ENCODE measurements around the gene TCL1A. TPM values are rescaled to one million over a fixed set of nuclear protein-coding genes. Genes with fewer than 3 reads are reported as not detected.
A peak's percentile ranks its signal among the peaks of the same experiment; 100 is the strongest.

Gene TCL1A
- total and polyA plus RNA-seq, 10 of the 15 experiments (the other 5 are each of a cell fraction or from before 2014, with no cell fraction given): 5.9 to 283 (median 113) TPM

DNA sequence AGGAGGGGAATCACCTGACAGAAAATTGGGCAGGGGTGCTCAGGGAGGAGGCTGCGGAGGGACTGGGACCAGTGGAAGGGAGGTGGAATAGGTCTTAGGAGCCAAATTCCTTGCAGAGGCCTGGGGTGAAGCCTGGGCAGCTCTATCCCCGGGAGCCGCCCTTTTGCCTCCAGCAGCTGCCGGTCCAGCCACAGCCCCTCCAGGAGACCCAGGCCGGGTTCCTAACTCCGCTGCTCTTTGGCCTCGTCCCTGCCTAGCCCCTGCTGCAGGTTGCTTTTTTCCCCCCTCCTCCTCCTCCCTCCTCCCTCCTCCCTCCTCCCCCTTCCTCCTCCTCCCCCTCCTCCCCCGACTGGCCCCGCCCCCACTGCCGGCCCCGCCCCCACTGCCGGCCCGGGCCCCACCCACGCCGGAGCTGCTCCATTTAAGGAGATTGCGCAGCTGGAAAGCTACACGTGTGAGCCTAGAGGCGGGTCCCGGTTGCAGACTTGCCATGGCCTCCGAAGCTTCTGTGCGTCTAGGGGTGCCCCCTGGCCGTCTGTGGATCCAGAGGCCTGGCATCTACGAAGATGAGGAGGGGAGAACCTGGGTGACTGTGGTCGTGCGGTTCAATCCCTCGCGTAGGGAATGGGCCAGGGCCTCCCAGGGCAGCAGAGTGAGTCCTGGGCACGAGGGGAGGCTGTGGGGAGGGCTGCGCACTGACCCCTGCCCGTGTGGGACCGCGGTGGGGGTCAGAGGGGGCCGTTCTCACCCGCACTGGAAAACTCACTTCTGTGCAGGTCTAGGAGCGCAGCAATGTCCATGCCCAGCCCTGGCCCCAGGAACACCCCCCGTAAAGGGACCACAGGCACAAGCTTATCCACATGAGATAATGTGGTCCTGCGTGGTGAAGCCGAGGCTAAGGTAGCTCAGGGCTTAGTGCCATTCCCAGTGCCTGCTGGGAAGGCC is 27.7 kb downstream of the TCL1A start, which contains the start of gene TCL1B:
Gene TCL1B (plus strand): TSS at position 449 of the 945 bp plus-strand sequence. CDS start 42 bp downstream, at position 491.
- ChIA-PET SMC1A (ENCODE audit: uncharacterized antibody, unreplicated experiment) (interaction anchor here (1.0 to 8.3 kb wide), 3 partner anchors 29 to 125 kb away, joined by 3 to 68 read pairs (median 5); no protein-coding TSS in a partner anchor), RAD21 (ENCODE audit: unreplicated experiment) (interaction anchor here (0.6 to 1.9 kb wide), 6 partner anchors 16 to 308 kb away, joined by 3 to 5 read pairs (median 3); partner anchors contain the start of gene TCL1A), POLR2A (no interaction called here), CTCF (interaction anchor here (0.7 to 8.6 kb wide), 13 partner anchors 10 to 127 kb away, joined by 3 to 145 read pairs (median 5); no protein-coding TSS in a partner anchor)
- no TSS peak for BruUV-seq (replicated peaks)
- H3K9ac ChIP-seq (ENCODE audit: control insufficient read depth, insufficient read depth, low read length): no peak within 1 kb of the TSS
- no peaks in the 10 kb centered on the region for H4K20me1 ChIP-seq (ENCODE audit: control insufficient read depth, insufficient read depth)
- H3K4me1 ChIP-seq (ENCODE audit: control insufficient read depth, insufficient read depth, low read length): no peaks in the 10 kb centered on the region
- in situ Hi-C loops (cut with MboI): loop anchor here (10.0 kb wide), 2 partner anchors 121 to 309 kb away; no protein-coding TSS in a partner anchor
- intact Hi-C loops (cut with micrococcal nuclease; ENCODE audit: unreplicated experiment): loop anchor here (2.0 kb wide), 1 partner anchor 309 kb away; no protein-coding TSS in a partner anchor
- FAIRE-seq: no peak
- H3K27me3 ChIP-seq (replicated peaks in 1 of 2; ENCODE audit: control insufficient read depth in 2 of 2, insufficient read depth in 2 of 2, low read length in 1 of 2): no peaks in the 10 kb centered on the region; a peak in 1 of 4 replicates
- DNase-seq (ENCODE audit: low read depth, low spot score): no peak
- no peaks in the 10 kb centered on the region for H3K79me2 ChIP-seq (ENCODE audit: control insufficient read depth, insufficient read depth, low read length)
- no peak within 1 kb of the TSS for H3K4me3 ChIP-seq
- no peak within 1 kb of the TSS for H3K27ac ChIP-seq (ENCODE audit: control insufficient read depth, insufficient read depth)
- no peak within 1 kb of the TSS for H3K4me2 ChIP-seq (ENCODE audit: control insufficient read depth, insufficient read depth)
- TF ChIP-seq MXI1 (IDR thresholded peaks at IDR 0.05; ENCODE audit: low read depth, low read length) (no peak), KLF5 (IDR thresholded peaks at IDR 0.05; ENCODE audit: partially characterized antibody) (no peak)
- no peak for ATAC-seq
- H2AFZ ChIP-seq (ENCODE audit: control insufficient read depth, low read depth, low read length): no peak within 1 kb of the TSS
- H3K36me3 ChIP-seq (ENCODE audit: control insufficient read depth in 2 of 2, insufficient read depth in 2 of 2, low read length in 1 of 2): no peaks in the 10 kb centered on the region
- H3K9me3 ChIP-seq (replicated peaks; ENCODE audit: control insufficient read depth, insufficient read depth, low read length): no peaks in the 10 kb centered on the region
- WGBS (ENCODE audit: insufficient coverage, insufficient replicate concordance, low lambda C conversion rate, missing lambda C conversion rate): 90% methylated on average over 28 of the region's 38 CpGs

DNA sequence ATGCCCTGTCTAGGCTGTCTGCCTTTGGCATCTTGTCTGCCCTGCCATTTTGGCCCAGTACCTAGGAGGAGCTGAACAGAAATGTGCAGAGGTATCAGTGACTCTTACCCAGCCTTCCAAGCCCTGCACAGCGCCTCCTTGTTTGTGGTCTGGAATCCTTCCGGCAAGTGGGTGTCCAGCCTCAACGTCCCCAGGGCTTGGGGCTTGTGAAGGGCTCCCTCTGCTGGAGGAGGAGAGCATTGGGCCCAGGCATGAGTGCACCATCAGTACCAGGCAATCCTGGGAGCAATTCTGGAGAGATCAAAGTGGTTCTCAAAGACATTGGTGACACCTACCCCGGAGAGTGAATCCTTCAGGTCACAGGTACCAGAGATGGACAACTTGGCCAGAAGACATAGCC is 30.1 kb downstream of the TCL1A start:
- Histone ChIP-seq H3K27ac (ENCODE audit: control insufficient read depth, insufficient read depth) (no peak overlapping the region), H2AFZ (ENCODE audit: control insufficient read depth, low read depth, low read length) (no peak overlapping the region), H3K4me1 (ENCODE audit: control insufficient read depth, insufficient read depth, low read length) (peaks cover 8% of the 10 kb centered on the region), H3K27me3 (replicated peaks in 1 of 2; ENCODE audit: control insufficient read depth in 2 of 2, insufficient read depth in 2 of 2, low read length in 1 of 2) (no peaks in the 10 kb centered on the region; a peak in 1 of 4 replicates), H3K9ac (ENCODE audit: control insufficient read depth, insufficient read depth, low read length) (no peak overlapping the region), H3K36me3 (ENCODE audit: control insufficient read depth in 2 of 2, insufficient read depth in 2 of 2, low read length in 1 of 2) (no peaks in the 10 kb centered on the region), H4K20me1 (ENCODE audit: control insufficient read depth, insufficient read depth) (no peaks in the 10 kb centered on the region), H3K4me2 (ENCODE audit: control insufficient read depth, insufficient read depth) (no peak overlapping the region), H3K4me3 (no peak overlapping the region), H3K9me3 (replicated peaks; ENCODE audit: control insufficient read depth, insufficient read depth, low read length) (no peaks in the 10 kb centered on the region), H3K79me2 (ENCODE audit: control insufficient read depth, insufficient read depth, low read length) (no peaks in the 10 kb centered on the region)
- CTCF ChIA-PET: interaction anchor here (0.7 to 8.8 kb wide), 22 partner anchors 10 to 178 kb away, joined by 3 to 217 read pairs (median 6); no protein-coding TSS in a partner anchor
- DNase-seq (ENCODE audit: low read depth, low spot score) (no peak), ATAC-seq (peak; percentile 94), FAIRE-seq (peak; percentile 89)
- in situ Hi-C loops (cut with MboI) (loop anchor here (5.0 to 10.0 kb wide), 3 partner anchors 76 to 311 kb away; no protein-coding TSS in a partner anchor), intact Hi-C loops (cut with micrococcal nuclease; ENCODE audit: unreplicated experiment) (loop anchor here (1.0 to 2.0 kb wide), 4 partner anchors 74 to 311 kb away; no protein-coding TSS in a partner anchor)
- WGBS (ENCODE audit: insufficient coverage, insufficient replicate concordance, low lambda C conversion rate, missing lambda C conversion rate): 2% methylated on average over 4 of the region's 4 CpGs
- no TSS peak for BruUV-seq (replicated peaks)
- POLR2A ChIA-PET: interaction anchor here (1.2 to 1.3 kb wide), 2 partner anchors 19 to 21 kb away, joined by 3 to 8 read pairs; no protein-coding TSS in a partner anchor
- SMC1A ChIA-PET (ENCODE audit: uncharacterized antibody, unreplicated experiment): interaction anchor here (0.9 to 8.3 kb wide), 18 partner anchors 10 to 123 kb away, joined by 3 to 78 read pairs (median 6); partner anchors contain the start of gene TCL1A
- RAD21 ChIA-PET (ENCODE audit: unreplicated experiment): interaction anchor here (0.6 to 4.0 kb wide), 16 partner anchors 13 to 311 kb away, joined by 3 to 35 read pairs (median 4); no protein-coding TSS in a partner anchor
- TF ChIP-seq POU2F2 (IDR thresholded peaks at IDR 0.05; ENCODE audit: borderline replicate concordance, low read depth, low read length): peak; percentile 42; the same call in 1 of the 3 replicates
- TF ChIP-seq BCL11A (IDR thresholded peaks at IDR 0.05; ENCODE audit: low read depth, low read length): no peak
- 0 out of 2 replicates have a peak, but pooled peaks have one; percentile 32 for TF ChIP-seq NBN (IDR thresholded peaks at IDR 0.05)
- peak; percentile 57 for TF ChIP-seq RUNX3 (IDR thresholded peaks at IDR 0.05; ENCODE audit: low read length)
- TF ChIP-seq SMC3 (IDR thresholded peaks at IDR 0.05; ENCODE audit: borderline replicate concordance, low read length): peak; percentile 88
- TF ChIP-seq, protein P1, sequence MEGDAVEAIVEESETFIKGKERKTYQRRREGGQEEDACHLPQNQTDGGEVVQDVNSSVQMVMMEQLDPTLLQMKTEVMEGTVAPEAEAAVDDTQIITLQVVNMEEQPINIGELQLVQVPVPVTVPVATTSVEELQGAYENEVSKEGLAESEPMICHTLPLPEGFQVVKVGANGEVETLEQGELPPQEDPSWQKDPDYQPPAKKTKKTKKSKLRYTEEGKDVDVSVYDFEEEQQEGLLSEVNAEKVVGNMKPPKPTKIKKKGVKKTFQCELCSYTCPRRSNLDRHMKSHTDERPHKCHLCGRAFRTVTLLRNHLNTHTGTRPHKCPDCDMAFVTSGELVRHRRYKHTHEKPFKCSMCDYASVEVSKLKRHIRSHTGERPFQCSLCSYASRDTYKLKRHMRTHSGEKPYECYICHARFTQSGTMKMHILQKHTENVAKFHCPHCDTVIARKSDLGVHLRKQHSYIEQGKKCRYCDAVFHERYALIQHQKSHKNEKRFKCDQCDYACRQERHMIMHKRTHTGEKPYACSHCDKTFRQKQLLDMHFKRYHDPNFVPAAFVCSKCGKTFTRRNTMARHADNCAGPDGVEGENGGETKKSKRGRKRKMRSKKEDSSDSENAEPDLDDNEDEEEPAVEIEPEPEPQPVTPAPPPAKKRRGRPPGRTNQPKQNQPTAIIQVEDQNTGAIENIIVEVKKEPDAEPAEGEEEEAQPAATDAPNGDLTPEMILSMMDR (IDR thresholded peaks at IDR 0.05 in 2 of 3, conservative IDR thresholded peaks at IDR 0.05 in 1 of 3; ENCODE audit: control insufficient read depth in 2 of 3, extremely low read depth in 1 of 3, insufficient read depth in 1 of 3, low read depth in 3 of 3, low read length in 3 of 3): peak; percentile 90 to 99 (median 97)
- TF ChIP-seq RAD21 (IDR thresholded peaks at IDR 0.05; ENCODE audit: insufficient read depth, low read depth, low read length): peak; percentile 95

Measured in GM12878 (cell line).